Fibroblast of lung (primary cell): ENCODE data around the gene AK4.

Source experiments
- EZH2 ChIP-seq: IDR thresholded peaks from 2 replicates; pipeline ENCODE4 v1.5.1; 2012; ENCODE audit warnings: low read length, control low read depth, mild to moderate bottlenecking; ENCODE audit errors: missing control alignments
- TF ChIP-seq, protein P1 (sequence below), 2 donors: IDR thresholded peaks in 1 of 2; conservative IDR thresholded peaks in 1 of 2; 1 replicate in 1 of 2; 2 replicates in 1 of 2; pipeline ENCODE4 v1.5.1; 2011 to 2012; ENCODE audit warnings: low read length in 2 of 2, control low read depth in 1 of 2, inconsistent platforms in 1 of 2, low read depth in 1 of 2, mild to moderate bottlenecking in 1 of 2

DNA sequence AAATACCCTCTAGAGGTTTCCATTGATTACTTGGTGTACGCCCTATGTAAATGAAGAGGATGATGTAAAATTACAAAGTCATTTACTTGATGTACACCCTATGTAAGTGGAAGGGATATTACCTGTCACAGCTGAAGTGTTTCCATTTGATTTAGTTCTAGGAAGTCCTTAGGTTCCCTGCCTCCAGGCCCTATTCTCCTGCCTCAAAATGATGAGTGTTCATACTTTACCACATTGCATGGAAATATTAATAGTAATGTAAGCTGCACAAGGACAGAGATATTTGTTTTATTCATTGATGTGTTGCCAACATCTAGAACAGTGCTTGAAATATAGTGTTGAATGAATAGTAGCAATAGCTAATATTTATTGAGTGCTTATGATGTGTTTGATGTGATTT is 9.5 kb upstream of the AK4 start:
- TF ChIP-seq, protein P1, sequence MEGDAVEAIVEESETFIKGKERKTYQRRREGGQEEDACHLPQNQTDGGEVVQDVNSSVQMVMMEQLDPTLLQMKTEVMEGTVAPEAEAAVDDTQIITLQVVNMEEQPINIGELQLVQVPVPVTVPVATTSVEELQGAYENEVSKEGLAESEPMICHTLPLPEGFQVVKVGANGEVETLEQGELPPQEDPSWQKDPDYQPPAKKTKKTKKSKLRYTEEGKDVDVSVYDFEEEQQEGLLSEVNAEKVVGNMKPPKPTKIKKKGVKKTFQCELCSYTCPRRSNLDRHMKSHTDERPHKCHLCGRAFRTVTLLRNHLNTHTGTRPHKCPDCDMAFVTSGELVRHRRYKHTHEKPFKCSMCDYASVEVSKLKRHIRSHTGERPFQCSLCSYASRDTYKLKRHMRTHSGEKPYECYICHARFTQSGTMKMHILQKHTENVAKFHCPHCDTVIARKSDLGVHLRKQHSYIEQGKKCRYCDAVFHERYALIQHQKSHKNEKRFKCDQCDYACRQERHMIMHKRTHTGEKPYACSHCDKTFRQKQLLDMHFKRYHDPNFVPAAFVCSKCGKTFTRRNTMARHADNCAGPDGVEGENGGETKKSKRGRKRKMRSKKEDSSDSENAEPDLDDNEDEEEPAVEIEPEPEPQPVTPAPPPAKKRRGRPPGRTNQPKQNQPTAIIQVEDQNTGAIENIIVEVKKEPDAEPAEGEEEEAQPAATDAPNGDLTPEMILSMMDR (conservative IDR thresholded peaks at IDR 0.05 in 1 of 2, IDR thresholded peaks at IDR 0.05 in 1 of 2; ENCODE audit: low read depth in 1 of 2, low read length in 2 of 2), result no peak
- no peak for TF ChIP-seq EZH2
